ENCODE data around the gene LGALS9. TPM values are rescaled to one million over a fixed set of nuclear protein-coding genes. Genes with fewer than 3 reads are reported as not detected.

LGALS9 gene
- polyA plus RNA-seq, 1 of the 3 experiments (the other 2 are of a cell fraction) = 0.21 TPM

GRCh38 chr17:27660436-27660835 is 29.4 kb downstream of the LGALS9 start (continued):
- TF ChIP-seq REST (IDR thresholded peaks at IDR 0.05; ENCODE audit: low read depth, low read length) (no peak), TAF1 (IDR thresholded peaks at IDR 0.05; ENCODE audit: borderline replicate concordance, low read depth, low read length) (no peak), ZBTB33 (IDR thresholded peaks at IDR 0.05; ENCODE audit: borderline replicate concordance, low read depth) (no peak)

GRCh38 chr17:27663936-27664605 is 33.1 kb downstream of the LGALS9 start:
- H3K27me3 ChIP-seq (ENCODE audit: insufficient read depth) = no peaks in the 10 kb centered on the region
- no peaks in the 10 kb centered on the region for H3K9me2 ChIP-seq
- H3K4me3 ChIP-seq (ENCODE audit: low read depth in 2 of 2, low read length in 1 of 2) = no peak overlapping the region
- H3K9ac ChIP-seq = no peak overlapping the region
- no peaks in the 10 kb centered on the region for H3K79me2 ChIP-seq (ENCODE audit: insufficient read depth)
- CTCF ChIA-PET = interaction anchor here (0.7 to 17.8 kb wide), 5 partner anchors 9 to 216 kb away, joined by 3 to 286 read pairs (median 7); no protein-coding TSS in a partner anchor
- no peaks in the 10 kb centered on the region for H3F3A ChIP-seq (replicated peaks; ENCODE audit: insufficient read depth)
- H3K27ac ChIP-seq (ENCODE audit: low read depth in 2 of 2, low read length in 1 of 2) = no peak overlapping the region
- H4K20me1 ChIP-seq (ENCODE audit: insufficient read depth) = no peaks in the 10 kb centered on the region
- 8% methylated on average over 2 of the region's 8 CpGs for WGBS (ENCODE audit: low lambda C conversion rate)
- no peak overlapping the region for H3K4me2 ChIP-seq
- DNase-seq = no peak
- no peak overlapping the region for H2AFZ ChIP-seq (ENCODE audit: low read depth)
- H3K9me3 ChIP-seq = no peaks in the 10 kb centered on the region
- H3K36me3 ChIP-seq (replicated peaks in 1 of 2; ENCODE audit: control insufficient read depth in 1 of 2, insufficient read depth in 2 of 2, low read length in 1 of 2) = no peaks in the 10 kb centered on the region
- H3K4me1 ChIP-seq (ENCODE audit: control insufficient read depth in 1 of 2, insufficient read depth in 2 of 2, low read depth in 1 of 2, low read length in 1 of 2) = no peaks in the 10 kb centered on the region
- POLR2A ChIA-PET = no interaction called here
- no peak for TF ChIP-seq MAX (IDR thresholded peaks at IDR 0.05; ENCODE audit: low read depth)

- CTCF ChIA-PET = interaction anchor here (1.4 to 17.8 kb wide), 4 partner anchors 9 to 215 kb away, joined by 5 to 286 read pairs (median 21); no protein-coding TSS in a partner anchor
- WGBS (ENCODE audit: low lambda C conversion rate) = 49% methylated on average over 2 of the region's 2 CpGs
- Histone ChIP-seq H3K9me2 (no peaks in the 10 kb centered on the region), H3K79me2 (ENCODE audit: insufficient read depth) (no peaks in the 10 kb centered on the region), H3K27ac (ENCODE audit: low read depth in 2 of 2, low read length in 1 of 2) (no peak overlapping the region), H3F3A (replicated peaks; ENCODE audit: insufficient read depth) (no peaks in the 10 kb centered on the region), H3K4me3 (ENCODE audit: low read depth in 2 of 2, low read length in 1 of 2) (no peak overlapping the region), H4K20me1 (ENCODE audit: insufficient read depth) (no peaks in the 10 kb centered on the region), H3K9ac (no peak overlapping the region), H3K9me3 (no peaks in the 10 kb centered on the region), H2AFZ (ENCODE audit: low read depth) (no peak overlapping the region), H3K36me3 (replicated peaks in 1 of 2; ENCODE audit: control insufficient read depth in 1 of 2, insufficient read depth in 2 of 2, low read length in 1 of 2) (no peaks in the 10 kb centered on the region), H3K27me3 (ENCODE audit: insufficient read depth) (no peaks in the 10 kb centered on the region), H3K4me1 (ENCODE audit: control insufficient read depth in 1 of 2, insufficient read depth in 2 of 2, low read depth in 1 of 2, low read length in 1 of 2) (no peaks in the 10 kb centered on the region), H3K4me2 (no peak overlapping the region)
- TF ChIP-seq YY1 (IDR thresholded peaks at IDR 0.05; ENCODE audit: low read depth) (no peak), NFIC (IDR thresholded peaks at IDR 0.05; ENCODE audit: borderline replicate concordance) (no peak), RAD21 (IDR thresholded peaks at IDR 0.05; ENCODE audit: low read length) (no peak), RCOR1 (IDR thresholded peaks at IDR 0.05; ENCODE audit: low read length) (no peak), SIN3A (IDR thresholded peaks at IDR 0.05; ENCODE audit: borderline replicate concordance, low read depth, low read length) (no peak), FOSL2 (IDR thresholded peaks at IDR 0.05; ENCODE audit: borderline replicate concordance, low read depth) (no peak), RXRA (IDR thresholded peaks at IDR 0.05; ENCODE audit: borderline replicate concordance, low read depth) (no peak), JUND (IDR thresholded peaks at IDR 0.05) (no peak), POLR2AphosphoS5 (IDR thresholded peaks at IDR 0.05; ENCODE audit: low read depth, low read length) (no peak)
- POLR2A ChIA-PET = no interaction called here
- no peak for DNase-seq
Measured at GRCh38 chr17:27664606-27664965, 33.6 kb downstream of the LGALS9 start.
